Activated naive CD4-positive, alpha-beta T cell treated with Interleukin-2 at 50 U/mL for 16 hours (primary cell): ENCODE measurements around the gene FOXL2.
A peak's percentile ranks its signal among the peaks of the same experiment; 100 is the strongest.

Source experiments
- DNase-seq: peaks from one replicate; pipeline ENCODE4 v3.0.0-alpha.2; 2020

Gene FOXL2

GRCh38 chr3:138944929-138945708 lies 1.8 kb downstream of the FOXL2 start:
- peak; percentile 24 for DNase-seq

DNA sequence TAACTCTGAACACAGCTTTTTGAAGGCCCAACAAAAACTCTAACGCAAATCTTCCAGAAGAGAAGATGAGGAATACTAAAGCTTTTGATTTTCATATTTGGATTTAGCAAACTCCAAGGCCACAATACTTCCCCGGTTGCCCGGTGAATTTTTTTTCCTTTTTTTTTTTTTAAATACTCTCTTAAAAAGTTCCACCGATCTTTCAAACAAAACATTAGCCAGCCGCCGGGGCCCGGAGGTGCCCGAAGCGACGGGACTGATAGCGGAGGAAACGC lies 2.3 kb downstream of the FOXL2 start:
- DNase-seq: no peak

DNA sequence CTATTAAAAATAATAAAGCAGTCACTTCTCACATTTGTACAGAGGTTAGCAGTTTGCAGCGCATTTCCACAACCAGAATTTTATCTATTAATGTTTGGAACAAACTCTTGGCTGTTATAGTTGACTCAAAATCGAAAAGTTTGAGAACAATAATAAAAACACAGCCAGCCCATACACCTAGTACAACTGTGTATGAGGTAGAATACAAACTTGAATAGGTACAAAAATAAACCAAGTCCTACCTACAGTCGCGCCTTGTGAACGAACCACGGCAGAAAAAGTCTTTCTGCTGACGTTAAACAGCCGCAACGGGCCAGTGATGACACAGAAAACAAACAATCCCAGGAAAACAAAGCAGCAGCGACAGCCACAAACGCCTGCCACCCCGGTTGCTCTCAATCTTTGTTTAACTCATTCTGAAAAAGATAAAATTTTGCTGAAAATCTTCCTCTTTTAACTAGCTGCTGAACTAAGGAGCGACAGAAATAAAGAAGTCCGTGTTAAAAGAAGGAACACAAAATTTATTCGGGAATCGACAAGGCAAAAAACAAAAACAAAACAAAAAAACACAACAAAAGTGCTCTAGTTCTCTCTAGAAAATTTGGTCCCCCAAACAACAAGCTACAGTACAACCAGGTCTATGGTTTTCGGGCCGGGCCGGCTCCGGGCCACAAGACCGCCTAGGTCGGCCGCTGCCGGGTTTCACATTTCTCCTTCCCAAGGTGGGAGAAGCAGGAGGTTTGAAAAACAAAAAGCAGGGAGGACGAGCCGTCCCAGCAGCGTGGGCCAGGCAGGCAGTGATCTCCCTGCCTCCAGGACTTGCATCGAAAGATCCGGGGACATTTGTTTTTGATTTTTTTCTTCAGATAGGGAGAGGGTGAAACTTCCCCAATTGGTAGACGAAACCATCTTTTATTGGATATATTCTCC lies 2.9 kb downstream of the FOXL2 start:
- no peak for DNase-seq

- no peak for DNase-seq
Measured at GRCh38 chr3:138942861-138943623, 3.9 kb downstream of the FOXL2 start.

- DNase-seq: no peak
Measured at GRCh38 chr3:138942271-138942670, 4.7 kb downstream of the FOXL2 start.

- no peak for DNase-seq
Measured at GRCh38 chr3:138941259-138941885, 5.6 kb downstream of the FOXL2 start.

- no peak for DNase-seq
Measured at GRCh38 chr3:138940446-138940845, 6.5 kb downstream of the FOXL2 start.

DNA sequence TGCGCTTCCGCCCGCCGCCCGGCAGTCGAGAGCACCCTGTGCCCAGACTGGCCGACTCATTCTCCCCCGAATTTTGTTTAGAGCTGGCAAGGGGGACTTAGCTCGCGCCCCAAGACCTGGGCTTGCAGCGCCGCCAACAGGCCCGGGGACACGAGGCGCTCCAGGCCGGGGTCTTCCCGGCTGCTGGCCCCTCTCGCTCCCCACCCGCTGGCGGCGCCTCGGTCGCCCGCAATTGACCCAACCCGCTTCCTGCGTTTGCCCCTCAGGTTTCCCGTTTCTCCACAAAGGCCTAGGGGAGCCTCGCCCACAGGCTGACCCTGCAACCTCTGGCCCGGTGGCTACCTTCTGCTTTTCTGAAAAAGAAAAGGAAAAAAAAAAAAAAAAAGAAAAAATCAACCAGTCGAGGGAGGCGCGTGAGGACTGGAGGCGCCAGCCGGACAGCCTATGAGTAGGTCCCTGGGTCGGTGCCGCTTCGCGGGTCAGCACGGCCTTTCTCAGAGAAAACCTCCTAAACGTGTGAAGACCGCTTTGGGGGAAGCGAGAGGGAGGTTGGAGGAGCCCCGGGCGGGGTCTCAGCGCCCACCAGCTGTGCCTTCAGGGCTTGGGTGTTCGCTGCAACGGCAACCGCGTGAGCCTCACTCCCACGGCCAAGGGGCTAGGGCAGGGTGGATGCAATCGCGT lies 7.2 kb downstream of the FOXL2 start:
- no peak for DNase-seq

DNA sequence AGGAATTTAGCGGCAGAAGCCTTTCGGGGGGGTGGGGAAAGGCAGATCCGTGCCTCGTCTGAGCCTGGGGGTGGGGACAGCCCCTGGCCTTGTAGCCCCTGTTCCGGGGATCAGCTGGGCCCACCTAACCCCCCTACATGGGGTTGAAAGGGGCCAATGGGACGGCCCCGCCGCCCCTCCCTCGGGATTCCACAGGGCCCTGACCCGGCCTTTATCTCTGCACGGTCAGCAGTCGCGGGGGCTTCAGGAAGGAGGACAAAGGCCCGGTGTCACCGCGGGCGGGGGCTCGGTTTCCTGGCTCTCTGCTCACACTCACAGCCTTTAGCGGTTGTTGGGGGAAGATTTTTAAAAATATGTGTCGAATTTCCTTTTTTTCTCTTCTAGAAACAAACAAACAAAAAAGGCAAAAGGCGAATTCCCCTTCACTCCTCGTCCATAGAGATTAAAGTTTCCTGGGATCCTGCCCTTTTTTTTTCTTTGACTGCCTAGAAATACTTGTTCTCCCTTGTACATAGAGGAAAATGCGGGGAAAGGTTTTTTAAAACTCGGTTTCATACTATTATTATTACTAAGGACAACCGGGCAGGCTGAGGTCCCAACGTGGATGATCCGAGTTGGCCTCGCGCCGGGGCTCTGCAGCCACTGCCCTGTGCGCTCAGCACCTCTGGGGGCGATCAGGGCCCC lies 7.9 kb downstream of the FOXL2 start:
- DNase-seq: no peak

DNA sequence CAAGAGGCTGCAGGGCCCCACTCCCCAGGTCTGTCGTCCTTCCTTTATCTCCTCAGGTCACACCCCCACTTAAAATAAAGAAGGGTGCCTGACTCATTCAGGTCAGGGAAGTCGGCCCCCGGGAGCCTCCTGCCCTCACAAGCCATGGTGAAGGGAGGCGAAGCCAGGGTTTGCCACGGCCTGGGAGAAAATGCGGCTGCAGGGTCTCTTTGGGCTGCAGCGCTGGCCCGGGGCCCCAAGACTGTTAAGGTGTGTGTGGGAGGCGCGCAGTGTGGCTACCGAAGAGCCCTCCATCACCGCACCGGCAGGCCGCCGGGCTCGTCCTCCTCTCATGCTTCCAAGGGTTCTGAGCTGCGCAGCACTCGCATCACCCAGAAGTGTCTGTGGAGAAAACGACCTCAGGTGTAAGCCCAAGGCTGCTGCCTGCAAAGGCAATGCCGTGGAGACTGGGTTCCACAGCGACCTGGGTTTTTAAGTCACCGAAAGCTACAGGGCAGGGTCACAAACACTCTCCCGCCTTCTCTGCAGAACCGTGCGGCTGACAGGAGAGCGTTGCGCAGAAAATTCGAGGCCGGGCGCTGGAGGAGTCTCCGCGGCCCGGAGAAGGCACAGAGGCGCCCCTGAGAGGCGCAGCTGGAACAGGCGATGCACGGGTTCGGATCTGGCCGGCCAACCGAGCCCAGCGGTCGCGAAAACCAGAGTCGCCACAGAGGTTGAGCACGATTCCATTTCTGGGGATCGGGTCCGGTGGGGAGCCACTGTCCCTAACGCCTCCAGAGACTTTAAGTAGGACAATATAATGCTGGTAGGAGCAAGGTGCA lies 8.7 kb downstream of the FOXL2 start:
- no peak for DNase-seq

- no peak for DNase-seq
Measured at GRCh38 chr3:138937690-138938055, 9.3 kb downstream of the FOXL2 start.

DNA sequence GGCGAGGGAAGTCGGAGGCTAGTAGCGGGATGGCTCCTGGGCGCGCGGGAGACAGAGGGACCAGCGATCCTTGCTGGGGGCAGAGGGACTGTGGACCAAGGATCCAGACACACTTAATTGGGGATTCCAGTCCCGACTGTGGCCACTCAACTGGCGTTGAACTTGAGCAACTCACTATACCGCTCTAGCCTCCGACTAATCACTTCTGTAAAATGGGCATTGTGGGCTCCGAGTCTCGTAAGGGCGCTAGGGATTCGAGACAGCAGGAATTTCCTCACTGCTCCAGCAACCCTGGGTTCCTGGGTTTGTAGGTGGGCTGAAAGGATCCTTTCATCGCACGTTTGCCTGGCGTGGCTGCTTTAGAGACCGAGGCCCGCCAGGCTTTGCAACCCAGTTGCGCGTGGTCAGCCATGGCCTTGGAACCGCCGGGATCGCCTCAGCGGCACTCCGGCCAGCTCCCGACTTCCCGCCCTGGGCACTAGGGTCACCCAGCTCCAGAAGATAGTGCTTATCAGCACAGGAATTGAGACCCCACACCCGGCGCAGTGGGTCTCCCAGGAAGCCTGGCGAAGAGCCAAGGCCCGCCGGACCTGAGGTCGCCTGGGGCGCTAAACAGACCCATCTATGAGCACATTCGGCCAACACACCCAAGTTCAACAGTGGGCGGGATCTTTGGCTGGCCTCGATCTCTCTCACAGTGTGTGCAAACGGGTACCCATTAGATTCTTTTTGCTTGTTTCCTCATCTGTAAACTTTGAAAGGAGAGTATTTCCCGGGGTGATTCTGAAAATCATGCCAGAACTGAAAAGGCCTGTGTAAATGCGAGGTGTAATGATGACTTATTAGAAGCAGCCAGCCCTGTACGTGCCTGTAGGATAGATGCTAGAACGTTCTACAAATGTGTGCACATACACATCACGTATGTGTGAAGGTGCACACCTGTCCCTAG lies 9.9 kb downstream of the FOXL2 start:
- DNase-seq: no peak

- peak; percentile 78 for DNase-seq
Measured at GRCh38 chr3:138935863-138936740, 10.8 kb downstream of the FOXL2 start.

- DNase-seq: no peak
Measured at GRCh38 chr3:138935505-138935862, 11.5 kb downstream of the FOXL2 start.

- DNase-seq: no peak
Measured at GRCh38 chr3:138933981-138934691, 12.8 kb downstream of the FOXL2 start.

DNA sequence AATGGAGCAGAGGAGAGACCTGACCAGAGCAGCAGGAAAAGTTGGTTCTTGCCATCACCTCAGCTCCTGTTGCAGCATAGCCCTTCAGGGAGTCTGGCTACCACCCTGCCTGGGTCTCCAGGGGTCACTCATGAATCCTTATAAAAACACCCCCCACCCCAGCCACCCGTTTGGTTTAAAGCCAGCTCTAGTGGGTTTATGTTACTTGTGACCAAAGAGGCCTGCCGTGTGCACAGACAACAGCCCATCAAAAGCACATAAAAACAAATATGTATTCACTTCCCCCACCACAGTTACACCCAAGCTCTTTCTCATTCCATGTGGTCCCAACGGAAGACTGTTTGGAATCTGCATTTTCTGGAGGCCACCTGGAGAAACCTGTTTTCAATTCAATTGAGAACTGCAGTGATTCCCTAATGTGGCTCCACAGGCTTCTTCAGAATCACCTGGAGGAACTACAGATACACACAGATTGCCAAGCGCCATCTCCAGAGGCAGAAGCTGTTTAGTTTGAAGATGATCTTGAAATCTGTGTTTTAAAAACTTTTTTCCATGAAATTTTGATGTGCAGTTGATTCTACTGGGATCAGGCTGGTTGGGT lies 13.8 kb downstream of the FOXL2 start:
- DNase-seq: no peak

DNA sequence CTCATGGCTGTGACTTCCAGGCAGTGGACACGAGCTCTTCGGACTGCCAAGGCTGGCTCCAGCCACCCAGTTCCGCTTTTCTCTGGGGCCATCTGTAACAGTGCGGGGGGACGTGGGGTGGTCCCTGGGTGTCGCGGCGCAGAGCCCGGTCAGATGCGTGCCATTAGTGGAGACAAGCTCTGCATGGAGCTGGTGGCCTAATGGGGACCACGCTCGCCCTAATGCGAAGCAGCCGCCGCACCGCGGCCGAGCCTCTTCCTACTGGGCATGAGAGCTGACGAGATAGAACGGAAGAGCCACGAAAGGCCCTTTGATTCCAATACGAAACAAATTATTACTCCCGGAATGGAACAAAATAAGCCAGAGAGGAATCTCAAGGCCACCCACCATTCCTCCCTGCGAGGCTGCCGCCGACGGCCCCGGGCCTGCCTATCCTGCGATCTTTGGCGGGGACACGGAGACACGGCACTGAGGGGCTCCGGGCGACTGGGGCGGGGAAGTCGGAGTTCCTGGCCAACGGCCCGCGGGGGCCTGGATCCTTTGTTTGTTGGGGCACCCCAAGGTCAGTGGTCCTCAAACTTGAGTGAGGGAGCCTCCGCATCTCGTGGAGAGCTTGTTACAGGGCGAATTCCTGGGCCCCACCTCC lies 18.1 kb downstream of the FOXL2 start:
- no peak for DNase-seq
